ENCODE measurements around the gene FGB. TPM values are rescaled to one million over a fixed set of nuclear protein-coding genes. Genes with fewer than 3 reads are reported as not detected.

FGB gene
- total and polyA plus RNA-seq, 2 of the 13 experiments (the other 11 are each of a cell fraction or from before 2014, with no cell fraction given) = 226 to 784 TPM

- TF ChIP-seq, protein P1, sequence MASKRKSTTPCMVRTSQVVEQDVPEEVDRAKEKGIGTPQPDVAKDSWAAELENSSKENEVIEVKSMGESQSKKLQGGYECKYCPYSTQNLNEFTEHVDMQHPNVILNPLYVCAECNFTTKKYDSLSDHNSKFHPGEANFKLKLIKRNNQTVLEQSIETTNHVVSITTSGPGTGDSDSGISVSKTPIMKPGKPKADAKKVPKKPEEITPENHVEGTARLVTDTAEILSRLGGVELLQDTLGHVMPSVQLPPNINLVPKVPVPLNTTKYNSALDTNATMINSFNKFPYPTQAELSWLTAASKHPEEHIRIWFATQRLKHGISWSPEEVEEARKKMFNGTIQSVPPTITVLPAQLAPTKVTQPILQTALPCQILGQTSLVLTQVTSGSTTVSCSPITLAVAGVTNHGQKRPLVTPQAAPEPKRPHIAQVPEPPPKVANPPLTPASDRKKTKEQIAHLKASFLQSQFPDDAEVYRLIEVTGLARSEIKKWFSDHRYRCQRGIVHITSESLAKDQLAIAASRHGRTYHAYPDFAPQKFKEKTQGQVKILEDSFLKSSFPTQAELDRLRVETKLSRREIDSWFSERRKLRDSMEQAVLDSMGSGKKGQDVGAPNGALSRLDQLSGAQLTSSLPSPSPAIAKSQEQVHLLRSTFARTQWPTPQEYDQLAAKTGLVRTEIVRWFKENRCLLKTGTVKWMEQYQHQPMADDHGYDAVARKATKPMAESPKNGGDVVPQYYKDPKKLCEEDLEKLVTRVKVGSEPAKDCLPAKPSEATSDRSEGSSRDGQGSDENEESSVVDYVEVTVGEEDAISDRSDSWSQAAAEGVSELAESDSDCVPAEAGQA (IDR thresholded peaks at IDR 0.05; ENCODE audit: low read depth) = no peak
- TF ChIP-seq, protein P1 (CRISPR knock-in tag; IDR thresholded peaks at IDR 0.05; ENCODE audit: borderline replicate concordance) = no peak; the same call in 1 of the 2 replicates
- TF ChIP-seq THYN1 (CRISPR knock-in tag; IDR thresholded peaks at IDR 0.05; ENCODE audit: borderline replicate concordance, low read depth) (no peak), JUND (CRISPR knock-in tag; IDR thresholded peaks at IDR 0.05) (peak; percentile 85; the same call in 1 of the 2 replicates), ZNF282 (IDR thresholded peaks at IDR 0.05; ENCODE audit: partially characterized antibody) (no peak), CREM (IDR thresholded peaks at IDR 0.05) (peak; percentile 99), CREM (CRISPR knock-in tag; IDR thresholded peaks at IDR 0.05) (no peak), ZNF354B (CRISPR knock-in tag; IDR thresholded peaks at IDR 0.05) (no peak), AGO1 (IDR thresholded peaks at IDR 0.05; ENCODE audit: low read depth, low read length, poor library complexity, severe bottlenecking) (no peak), RNF2 (conservative IDR thresholded peaks at IDR 0.05; ENCODE audit: low read depth) (no peak), FOXA3 (CRISPR knock-in tag; IDR thresholded peaks at IDR 0.05) (peak; percentile 100), ARNT2 (CRISPR knock-in tag; IDR thresholded peaks at IDR 0.05; ENCODE audit: low read depth) (no peak), SP4 (CRISPR knock-in tag; IDR thresholded peaks at IDR 0.05) (no peak), EED (CRISPR knock-in tag; IDR thresholded peaks at IDR 0.05) (no peak), ZNF703 (CRISPR knock-in tag; IDR thresholded peaks at IDR 0.05; ENCODE audit: borderline replicate concordance) (peak; percentile 98), RBM39 (IDR thresholded peaks at IDR 0.05; ENCODE audit: low read depth, low read length, poor library complexity, severe bottlenecking) (no peak), ZNF761 (CRISPR knock-in tag; conservative IDR thresholded peaks at IDR 0.05) (0 out of 2 replicates have a peak, but pooled peaks have one; percentile 13), HNRNPH1 (optimal IDR thresholded peaks at IDR 0.05; ENCODE audit: low read depth, low read length) (no peak), ZNF639 (CRISPR knock-in tag; conservative IDR thresholded peaks at IDR 0.05) (0 out of 2 replicates have a peak, but pooled peaks have one; percentile 43), ZNF784 (CRISPR knock-in tag; IDR thresholded peaks at IDR 0.05; ENCODE audit: borderline replicate concordance) (no peak)
Measured at GRCh38 chr4:154617820-154618317, 55.1 kb downstream of the FGB start (continued).
